Transverse colon (tissue), 4 donors: ENCODE data around the gene PFDN5.

Experiments used
- CTCF ChIP-seq, 5 experiments: fragments of 200-600 bp in 3 of 5; fragments of 450-650 bp in 2 of 5; sonication (generic) in 3 of 5; IDR thresholded peaks; 1 replicate in 2 of 5; 2 replicates in 3 of 5; pipeline ENCODE4 v1.5.1; 2016 to 2017; ENCODE audit warnings: antibody characterized with exemption in 5 of 5, inconsistent platforms in 3 of 5, mild to moderate bottlenecking in 2 of 5, moderate library complexity in 1 of 5
- POLR2AphosphoS5 ChIP-seq, 3 donors: sonication (generic); formaldehyde crosslinking; IDR thresholded peaks; one replicate each; pipeline ENCODE4 v1.6.1; 2016; ENCODE audit warnings: antibody characterized with exemption in 3 of 3

- TF ChIP-seq CTCF (IDR thresholded peaks at IDR 0.05) (no peak), POLR2AphosphoS5 (IDR thresholded peaks at IDR 0.05) (no peak)
Observed at GRCh38 chr12:53338916-53339315, 43.6 kb downstream of the PFDN5 start.
